Ishikawa (cell line): ENCODE results near the gene CHMP2A.

ENCODE experiments used
- CEBPB ChIP-seq: IDR thresholded peaks from 2 replicates; pipeline ENCODE4 v1.6.1; 2012
- CREB1 ChIP-seq: IDR thresholded peaks from 2 replicates; pipeline ENCODE4 v1.6.1; 2012; ENCODE audit warnings: low read depth
- EP300 ChIP-seq: IDR thresholded peaks from 2 replicates; pipeline ENCODE4 v1.6.1; 2012; ENCODE audit warnings: borderline replicate concordance
- FOXM1 ChIP-seq: IDR thresholded peaks from 2 replicates; pipeline ENCODE4 v1.6.1; 2012; ENCODE audit warnings: low read depth, borderline replicate concordance
- MAX ChIP-seq: IDR thresholded peaks from 2 replicates; pipeline ENCODE4 v1.6.1; 2012
- NFIC ChIP-seq: IDR thresholded peaks from 2 replicates; pipeline ENCODE4 v1.6.1; 2012
- RAD21 ChIP-seq: IDR thresholded peaks from 2 replicates; pipeline ENCODE4 v1.6.1; 2012; ENCODE audit warnings: low read depth
- TAF1 ChIP-seq: IDR thresholded peaks from 2 replicates; pipeline ENCODE4 v1.6.1; 2012; ENCODE audit warnings: low read depth, mild to moderate bottlenecking
- TEAD4 ChIP-seq: IDR thresholded peaks from 2 replicates; pipeline ENCODE4 v1.6.1; 2012
- YY1 ChIP-seq: IDR thresholded peaks from 2 replicates; pipeline ENCODE4 v1.6.1; 2012; ENCODE audit warnings: low read depth
- TF ChIP-seq, protein P1 (sequence below): IDR thresholded peaks from 2 replicates; pipeline ENCODE4 v1.6.1; 2012; ENCODE audit warnings: low read depth, mild to moderate bottlenecking
- TF ChIP-seq, protein P2 (sequence below): IDR thresholded peaks from 2 replicates; pipeline ENCODE4 v1.6.1; 2012

GRCh38 chr19:58550362-58551122 is 4.4 kb downstream of the CHMP2A start:
- TF ChIP-seq, protein P1, sequence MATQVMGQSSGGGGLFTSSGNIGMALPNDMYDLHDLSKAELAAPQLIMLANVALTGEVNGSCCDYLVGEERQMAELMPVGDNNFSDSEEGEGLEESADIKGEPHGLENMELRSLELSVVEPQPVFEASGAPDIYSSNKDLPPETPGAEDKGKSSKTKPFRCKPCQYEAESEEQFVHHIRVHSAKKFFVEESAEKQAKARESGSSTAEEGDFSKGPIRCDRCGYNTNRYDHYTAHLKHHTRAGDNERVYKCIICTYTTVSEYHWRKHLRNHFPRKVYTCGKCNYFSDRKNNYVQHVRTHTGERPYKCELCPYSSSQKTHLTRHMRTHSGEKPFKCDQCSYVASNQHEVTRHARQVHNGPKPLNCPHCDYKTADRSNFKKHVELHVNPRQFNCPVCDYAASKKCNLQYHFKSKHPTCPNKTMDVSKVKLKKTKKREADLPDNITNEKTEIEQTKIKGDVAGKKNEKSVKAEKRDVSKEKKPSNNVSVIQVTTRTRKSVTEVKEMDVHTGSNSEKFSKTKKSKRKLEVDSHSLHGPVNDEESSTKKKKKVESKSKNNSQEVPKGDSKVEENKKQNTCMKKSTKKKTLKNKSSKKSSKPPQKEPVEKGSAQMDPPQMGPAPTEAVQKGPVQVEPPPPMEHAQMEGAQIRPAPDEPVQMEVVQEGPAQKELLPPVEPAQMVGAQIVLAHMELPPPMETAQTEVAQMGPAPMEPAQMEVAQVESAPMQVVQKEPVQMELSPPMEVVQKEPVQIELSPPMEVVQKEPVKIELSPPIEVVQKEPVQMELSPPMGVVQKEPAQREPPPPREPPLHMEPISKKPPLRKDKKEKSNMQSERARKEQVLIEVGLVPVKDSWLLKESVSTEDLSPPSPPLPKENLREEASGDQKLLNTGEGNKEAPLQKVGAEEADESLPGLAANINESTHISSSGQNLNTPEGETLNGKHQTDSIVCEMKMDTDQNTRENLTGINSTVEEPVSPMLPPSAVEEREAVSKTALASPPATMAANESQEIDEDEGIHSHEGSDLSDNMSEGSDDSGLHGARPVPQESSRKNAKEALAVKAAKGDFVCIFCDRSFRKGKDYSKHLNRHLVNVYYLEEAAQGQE = no peak
- TF ChIP-seq EP300 = no peak
- no peak for TF ChIP-seq YY1
- no peak for TF ChIP-seq TEAD4
- TF ChIP-seq FOXM1 = no peak
- TF ChIP-seq CREB1 = no peak
- TF ChIP-seq CEBPB = no peak
- TF ChIP-seq MAX = no peak
- TF ChIP-seq TAF1 = no peak
- TF ChIP-seq RAD21 = no peak
- TF ChIP-seq NFIC = no peak
- TF ChIP-seq, protein P2, sequence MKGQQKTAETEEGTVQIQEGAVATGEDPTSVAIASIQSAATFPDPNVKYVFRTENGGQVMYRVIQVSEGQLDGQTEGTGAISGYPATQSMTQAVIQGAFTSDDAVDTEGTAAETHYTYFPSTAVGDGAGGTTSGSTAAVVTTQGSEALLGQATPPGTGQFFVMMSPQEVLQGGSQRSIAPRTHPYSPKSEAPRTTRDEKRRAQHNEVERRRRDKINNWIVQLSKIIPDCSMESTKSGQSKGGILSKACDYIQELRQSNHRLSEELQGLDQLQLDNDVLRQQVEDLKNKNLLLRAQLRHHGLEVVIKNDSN = no peak
